Measurements from ENCODE around the gene SLC2A9.
"Not testable (repeated sequence)": the region's sequence is repeated elsewhere in the genome, so short reads cannot be mapped to it uniquely, and the experiment has no call there.

SLC2A9 gene

GRCh38 chr4:9913846-9914245 lies 107.5 kb downstream of the SLC2A9 start:
- H3K4me3 ChIP-seq (ENCODE audit: low read length) = no peak overlapping the region
- no peaks in the 10 kb centered on the region for H3K4me1 ChIP-seq (ENCODE audit: insufficient read depth, low read length)
- H3K9me3 ChIP-seq (ENCODE audit: insufficient read depth, low read depth, low read length) = no peaks in the 10 kb centered on the region
- no peaks in the 10 kb centered on the region for H3K36me3 ChIP-seq (ENCODE audit: insufficient read depth, low read depth, low read length)
- no peak overlapping the region for H3K9ac ChIP-seq (ENCODE audit: low read depth, low read length)
- H3K27ac ChIP-seq (ENCODE audit: low read length) = no peak overlapping the region
- no peaks in the 10 kb centered on the region for H3K27me3 ChIP-seq (ENCODE audit: insufficient read depth, low read length)

GRCh38 chr4:9906996-9907395 lies 114.3 kb downstream of the SLC2A9 start:
- no peaks in the 10 kb centered on the region for H3K27me3 ChIP-seq (ENCODE audit: insufficient read depth, low read length)

GRCh38 chr4:9904976-9905587 lies 116.2 kb downstream of the SLC2A9 start:
- no peaks in the 10 kb centered on the region for H3K9me3 ChIP-seq (ENCODE audit: insufficient read depth, low read depth, low read length)
- no peak overlapping the region for H3K27ac ChIP-seq (ENCODE audit: low read length)

More at GRCh38 chr4:9906996-9907395, 114.3 kb downstream of the SLC2A9 start:
- no peaks in the 10 kb centered on the region for H3K36me3 ChIP-seq (ENCODE audit: insufficient read depth, low read depth, low read length)
- no peak overlapping the region for H3K27ac ChIP-seq (ENCODE audit: low read length)
- H3K4me3 ChIP-seq (ENCODE audit: low read length) = no peak overlapping the region
- H3K4me1 ChIP-seq (ENCODE audit: insufficient read depth, low read length) = no peaks in the 10 kb centered on the region
- no peaks in the 10 kb centered on the region for H3K9me3 ChIP-seq (ENCODE audit: insufficient read depth, low read depth, low read length)
- no peak overlapping the region for H3K9ac ChIP-seq (ENCODE audit: low read depth, low read length)

GRCh38 chr4:9903317-9903716 lies 118.0 kb downstream of the SLC2A9 start:
- Histone ChIP-seq H3K4me3 (ENCODE audit: low read length) (no peak overlapping the region), H3K36me3 (ENCODE audit: insufficient read depth, low read depth, low read length) (no peaks in the 10 kb centered on the region), H3K9me3 (ENCODE audit: insufficient read depth, low read depth, low read length) (no peaks in the 10 kb centered on the region), H3K9ac (ENCODE audit: low read depth, low read length) (no peak overlapping the region), H3K27me3 (ENCODE audit: insufficient read depth, low read length) (no peaks in the 10 kb centered on the region), H3K4me1 (ENCODE audit: insufficient read depth, low read length) (peaks cover 4% of the 10 kb centered on the region; the same call in 1 of the 2 replicates), H3K27ac (ENCODE audit: low read length) (no peak overlapping the region)

More at GRCh38 chr4:9904976-9905587, 116.2 kb downstream of the SLC2A9 start:
- Histone ChIP-seq H3K4me3 (ENCODE audit: low read length) (no peak overlapping the region), H3K27me3 (ENCODE audit: insufficient read depth, low read length) (no peaks in the 10 kb centered on the region), H3K4me1 (ENCODE audit: insufficient read depth, low read length) (no peaks in the 10 kb centered on the region), H3K36me3 (ENCODE audit: insufficient read depth, low read depth, low read length) (no peaks in the 10 kb centered on the region), H3K9ac (ENCODE audit: low read depth, low read length) (no peak overlapping the region)

- Histone ChIP-seq H3K4me1 (ENCODE audit: insufficient read depth, low read length) (peaks cover 4% of the 10 kb centered on the region; the same call in 1 of the 2 replicates), H3K4me3 (ENCODE audit: low read length) (no peak overlapping the region), H3K27me3 (ENCODE audit: insufficient read depth, low read length) (no peaks in the 10 kb centered on the region), H3K9ac (ENCODE audit: low read depth, low read length) (no peak overlapping the region), H3K36me3 (ENCODE audit: insufficient read depth, low read depth, low read length) (no peaks in the 10 kb centered on the region), H3K27ac (ENCODE audit: low read length) (no peak overlapping the region), H3K9me3 (ENCODE audit: insufficient read depth, low read depth, low read length) (no peaks in the 10 kb centered on the region)
Observed at GRCh38 chr4:9901257-9901656, 120.0 kb downstream of the SLC2A9 start.

GRCh38 chr4:9900633-9901032 lies 120.7 kb downstream of the SLC2A9 start:
- H3K4me3 ChIP-seq (ENCODE audit: low read length); H3K9ac ChIP-seq (ENCODE audit: low read depth, low read length); H3K9me3 ChIP-seq (ENCODE audit: insufficient read depth, low read depth, low read length); H3K4me1 ChIP-seq (ENCODE audit: insufficient read depth, low read length); H3K36me3 ChIP-seq (ENCODE audit: insufficient read depth, low read depth, low read length); H3K27ac ChIP-seq (ENCODE audit: low read length); H3K27me3 ChIP-seq (ENCODE audit: insufficient read depth, low read length): not testable (repeated sequence)

- Histone ChIP-seq H3K9me3 (ENCODE audit: insufficient read depth, low read depth, low read length) (no peaks in the 10 kb centered on the region), H3K27me3 (ENCODE audit: insufficient read depth, low read length) (no peaks in the 10 kb centered on the region), H3K36me3 (ENCODE audit: insufficient read depth, low read depth, low read length) (no peaks in the 10 kb centered on the region), H3K27ac (ENCODE audit: low read length) (no peak overlapping the region), H3K4me1 (ENCODE audit: insufficient read depth, low read length) (peaks cover 4% of the 10 kb centered on the region; the same call in 1 of the 2 replicates), H3K9ac (ENCODE audit: low read depth, low read length) (no peak overlapping the region; the same call in 1 of the 2 replicates), H3K4me3 (ENCODE audit: low read length) (no peak overlapping the region)
Observed at GRCh38 chr4:9899306-9900055, 121.8 kb downstream of the SLC2A9 start.

- no peak overlapping the region for H3K4me3 ChIP-seq (ENCODE audit: low read length)
- no peak overlapping the region; the same call in 1 of the 2 replicates for H3K9ac ChIP-seq (ENCODE audit: low read depth, low read length)
- H3K36me3 ChIP-seq (ENCODE audit: insufficient read depth, low read depth, low read length) = no peaks in the 10 kb centered on the region
- H3K4me1 ChIP-seq (ENCODE audit: insufficient read depth, low read length) = peaks cover 4% of the 10 kb centered on the region; the same call in 1 of the 2 replicates
- H3K9me3 ChIP-seq (ENCODE audit: insufficient read depth, low read depth, low read length) = no peaks in the 10 kb centered on the region
- H3K27ac ChIP-seq (ENCODE audit: low read length) = no peak overlapping the region
- H3K27me3 ChIP-seq (ENCODE audit: insufficient read depth, low read length) = no peaks in the 10 kb centered on the region
Observed at GRCh38 chr4:9898596-9899305, 122.5 kb downstream of the SLC2A9 start.

GRCh38 chr4:9895333-9895705 lies 126.0 kb downstream of the SLC2A9 start:
- H3K9me3 ChIP-seq (ENCODE audit: insufficient read depth, low read depth, low read length) = no peaks in the 10 kb centered on the region
- no peak overlapping the region for H3K9ac ChIP-seq (ENCODE audit: low read depth, low read length)
- no peaks in the 10 kb centered on the region for H3K36me3 ChIP-seq (ENCODE audit: insufficient read depth, low read depth, low read length)
- no peaks in the 10 kb centered on the region for H3K27me3 ChIP-seq (ENCODE audit: insufficient read depth, low read length)
- no peak overlapping the region for H3K27ac ChIP-seq (ENCODE audit: low read length)
- H3K4me1 ChIP-seq (ENCODE audit: insufficient read depth, low read length) = peaks cover 4% of the 10 kb centered on the region; the same call in 1 of the 2 replicates
- no peak overlapping the region for H3K4me3 ChIP-seq (ENCODE audit: low read length)

- no peaks in the 10 kb centered on the region for H3K9me3 ChIP-seq (ENCODE audit: insufficient read depth, low read depth, low read length)
- no peak overlapping the region for H3K27ac ChIP-seq (ENCODE audit: low read length)
- peaks cover 4% of the 10 kb centered on the region; the same call in 1 of the 2 replicates for H3K4me1 ChIP-seq (ENCODE audit: insufficient read depth, low read length)
- H3K27me3 ChIP-seq (ENCODE audit: insufficient read depth, low read length) = no peaks in the 10 kb centered on the region
- no peak overlapping the region for H3K9ac ChIP-seq (ENCODE audit: low read depth, low read length)
- H3K36me3 ChIP-seq (ENCODE audit: insufficient read depth, low read depth, low read length) = no peaks in the 10 kb centered on the region
- no peak overlapping the region for H3K4me3 ChIP-seq (ENCODE audit: low read length)
Observed at GRCh38 chr4:9894644-9895332, 126.5 kb downstream of the SLC2A9 start.

GRCh38 chr4:9893329-9894108 lies 127.8 kb downstream of the SLC2A9 start:
- no peaks in the 10 kb centered on the region for H3K27me3 ChIP-seq (ENCODE audit: insufficient read depth, low read length)
- no peak overlapping the region for H3K4me3 ChIP-seq (ENCODE audit: low read length)

More at GRCh38 chr4:9893329-9894108, 127.8 kb downstream of the SLC2A9 start:
- Histone ChIP-seq H3K9ac (ENCODE audit: low read depth, low read length) (no peak overlapping the region), H3K9me3 (ENCODE audit: insufficient read depth, low read depth, low read length) (no peaks in the 10 kb centered on the region), H3K27ac (ENCODE audit: low read length) (no peak overlapping the region), H3K4me1 (ENCODE audit: insufficient read depth, low read length) (no peaks in the 10 kb centered on the region), H3K36me3 (ENCODE audit: insufficient read depth, low read depth, low read length) (no peaks in the 10 kb centered on the region)
